Fibroblast of villous mesenchyme (primary cell): Measurements from ENCODE around the gene CSMD2. TPM values are rescaled to one million over a fixed set of nuclear protein-coding genes. Genes with fewer than 3 reads are reported as not detected.

Experiments
- DNase-seq: peaks from one replicate; pipeline ENCODE4 v3.0.0-alpha.2; 2010; ENCODE audit warnings: low read depth
- H3K4me3 ChIP-seq: 2 replicates; pipeline ENCODE4 v1.5.1; 2011; ENCODE audit warnings: low read depth, mild to moderate bottlenecking, low read length
- total RNA-seq: library from RNA; depleted of rRNA; stranded (reverse); fragments of >200 nt; gene quantifications from 2 replicates; pipeline ENCODE4 v1.2.3, GENCODE V29; 2012
- TF ChIP-seq, protein P1 (sequence below): IDR thresholded peaks from 2 replicates; pipeline ENCODE4 v1.5.1; 2012; ENCODE audit warnings: low read depth, mild to moderate bottlenecking, low read length; ENCODE audit not compliant: insufficient read depth

The CSMD2 gene
- total RNA-seq, 1 donor, result 3.0 TPM

DNA sequence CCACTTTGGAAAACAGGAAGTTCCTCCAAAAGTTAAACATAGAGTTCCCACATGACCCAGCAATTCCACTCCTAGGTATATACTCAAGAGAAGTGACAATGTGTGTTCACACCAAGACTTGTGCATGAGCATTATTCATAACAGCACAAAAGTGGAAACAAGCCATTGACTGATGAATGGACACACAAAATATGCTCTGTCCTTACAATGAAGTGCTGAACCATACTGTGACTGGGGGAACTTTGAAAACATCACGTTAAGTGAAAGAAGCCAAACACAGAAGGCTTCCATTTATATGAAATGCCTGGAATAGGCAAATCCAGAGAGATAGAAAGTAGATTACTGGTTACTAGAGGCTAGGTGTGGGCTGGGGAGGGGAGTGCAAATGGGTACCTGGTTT, 542.3 kb downstream of the CSMD2 start:
- no peak overlapping the region for H3K4me3 ChIP-seq
- TF ChIP-seq, protein P1, sequence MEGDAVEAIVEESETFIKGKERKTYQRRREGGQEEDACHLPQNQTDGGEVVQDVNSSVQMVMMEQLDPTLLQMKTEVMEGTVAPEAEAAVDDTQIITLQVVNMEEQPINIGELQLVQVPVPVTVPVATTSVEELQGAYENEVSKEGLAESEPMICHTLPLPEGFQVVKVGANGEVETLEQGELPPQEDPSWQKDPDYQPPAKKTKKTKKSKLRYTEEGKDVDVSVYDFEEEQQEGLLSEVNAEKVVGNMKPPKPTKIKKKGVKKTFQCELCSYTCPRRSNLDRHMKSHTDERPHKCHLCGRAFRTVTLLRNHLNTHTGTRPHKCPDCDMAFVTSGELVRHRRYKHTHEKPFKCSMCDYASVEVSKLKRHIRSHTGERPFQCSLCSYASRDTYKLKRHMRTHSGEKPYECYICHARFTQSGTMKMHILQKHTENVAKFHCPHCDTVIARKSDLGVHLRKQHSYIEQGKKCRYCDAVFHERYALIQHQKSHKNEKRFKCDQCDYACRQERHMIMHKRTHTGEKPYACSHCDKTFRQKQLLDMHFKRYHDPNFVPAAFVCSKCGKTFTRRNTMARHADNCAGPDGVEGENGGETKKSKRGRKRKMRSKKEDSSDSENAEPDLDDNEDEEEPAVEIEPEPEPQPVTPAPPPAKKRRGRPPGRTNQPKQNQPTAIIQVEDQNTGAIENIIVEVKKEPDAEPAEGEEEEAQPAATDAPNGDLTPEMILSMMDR, result no peak
- DNase-seq, result no peak

DNA sequence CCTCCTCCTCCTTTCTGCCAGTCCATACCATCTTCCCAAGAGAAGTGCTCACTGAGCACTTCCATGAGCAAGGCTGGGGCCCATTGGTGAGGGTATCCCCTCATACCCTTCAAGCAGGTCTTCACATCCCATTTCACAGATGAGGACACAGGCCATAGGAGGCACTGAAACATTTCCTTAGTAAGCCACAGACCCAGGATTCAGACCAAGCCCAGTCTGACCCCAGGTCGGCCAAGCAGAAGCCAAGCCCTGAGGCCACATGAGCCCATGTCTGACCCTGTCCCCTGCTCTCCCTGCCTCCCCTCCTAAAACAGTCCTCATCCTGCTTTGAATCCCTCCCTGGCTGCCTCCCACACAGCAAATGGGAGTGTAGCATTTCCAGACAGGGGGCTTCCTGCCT, 546.4 kb downstream of the CSMD2 start:
- TF ChIP-seq, protein P1, result no peak
- H3K4me3 ChIP-seq, result no peak overlapping the region
- no peak for DNase-seq

DNA sequence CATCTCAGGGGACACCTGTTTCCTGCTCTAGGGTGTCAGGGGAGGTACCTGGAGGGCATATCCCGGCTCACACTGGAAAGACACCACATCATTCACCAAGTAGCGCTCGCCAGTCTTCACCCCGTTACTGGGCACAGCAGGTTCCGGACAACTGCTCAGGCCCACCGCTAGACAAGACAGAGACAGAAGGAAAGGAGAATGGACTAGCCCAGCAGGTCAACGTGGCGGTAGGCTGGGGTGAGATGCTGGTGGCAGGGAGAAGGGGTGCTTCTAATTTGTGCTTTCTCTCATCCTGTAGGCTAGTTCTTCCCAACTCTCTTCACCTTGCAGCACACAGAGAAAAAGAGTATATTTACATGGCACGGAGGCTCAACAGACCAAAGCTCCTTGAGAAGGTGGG, 547.6 kb downstream of the CSMD2 start:
- DNase-seq, result no peak
- no peak overlapping the region for H3K4me3 ChIP-seq
- TF ChIP-seq, protein P1, result no peak

DNA sequence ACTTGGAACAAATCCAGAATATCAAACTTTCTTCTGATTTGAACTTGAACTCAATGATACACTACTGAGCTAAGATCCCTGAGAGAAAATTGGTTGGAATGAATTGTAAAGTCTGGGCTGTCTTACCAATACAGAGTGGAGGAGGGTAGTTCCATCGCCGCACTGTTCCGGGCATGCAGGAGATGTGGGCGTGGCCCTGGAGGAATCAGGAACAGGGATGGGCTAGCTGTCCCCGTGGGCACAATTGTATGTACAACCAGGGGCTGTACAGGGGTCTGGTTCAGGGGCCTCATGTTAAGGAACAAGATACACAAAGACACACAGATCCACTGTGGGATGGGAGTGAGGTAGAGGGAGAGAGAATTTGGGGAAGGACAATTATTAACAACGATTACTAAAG, 548.2 kb downstream of the CSMD2 start:
- TF ChIP-seq, protein P1, result no peak
- H3K4me3 ChIP-seq, result no peak overlapping the region
- no peak for DNase-seq

DNA sequence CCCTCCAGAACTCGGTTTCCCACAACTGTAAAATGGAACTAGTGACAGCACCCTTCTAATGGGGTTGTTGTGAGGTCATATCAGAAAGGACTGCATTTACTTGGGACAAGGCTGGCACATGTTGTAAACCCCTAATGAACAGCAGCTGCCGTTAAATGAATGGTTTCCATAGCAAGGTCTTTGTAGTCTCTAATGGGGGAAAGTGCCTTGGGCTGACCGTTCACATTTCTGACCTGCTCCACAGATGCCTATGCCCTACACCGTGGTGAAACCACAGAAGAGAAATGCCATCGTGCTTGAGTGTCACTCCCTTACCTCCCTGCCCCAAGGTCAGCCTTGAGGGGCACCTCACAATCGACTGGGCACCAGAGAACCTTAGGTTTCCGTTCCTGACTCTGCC, 549.5 kb downstream of the CSMD2 start:
- no peak overlapping the region for H3K4me3 ChIP-seq
- TF ChIP-seq, protein P1, result no peak
- DNase-seq, result no peak

DNA sequence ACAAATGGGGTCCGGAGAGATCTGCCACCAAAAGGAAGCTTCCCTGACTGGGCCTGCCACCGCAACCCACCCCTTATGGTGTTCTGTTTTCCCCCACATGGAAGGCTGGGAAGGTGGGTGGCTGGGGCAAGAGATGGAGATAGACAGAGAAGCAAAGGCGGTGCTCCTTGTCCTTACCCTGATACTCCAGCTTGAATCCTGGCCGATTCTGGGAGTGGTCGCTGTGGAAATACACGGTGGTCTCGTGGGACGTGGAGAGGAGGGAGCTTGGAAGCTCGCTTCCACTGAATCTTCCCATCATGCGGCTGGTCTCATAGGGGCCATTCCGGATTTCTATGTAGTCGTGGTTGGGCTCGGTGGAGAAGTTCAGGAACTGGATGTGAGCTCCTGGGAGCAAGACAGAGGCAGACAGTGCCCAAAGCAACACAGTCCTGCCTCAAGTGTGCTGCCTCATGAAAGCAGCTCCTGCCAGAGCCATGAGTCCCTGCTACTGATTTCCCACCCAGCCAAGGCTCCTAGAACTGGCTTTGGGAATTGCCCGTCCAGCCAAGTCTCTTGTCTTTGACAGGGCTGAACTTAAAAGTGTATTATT, 554.1 kb downstream of the CSMD2 start:
- TF ChIP-seq, protein P1, result no peak
- no peak for DNase-seq

DNA sequence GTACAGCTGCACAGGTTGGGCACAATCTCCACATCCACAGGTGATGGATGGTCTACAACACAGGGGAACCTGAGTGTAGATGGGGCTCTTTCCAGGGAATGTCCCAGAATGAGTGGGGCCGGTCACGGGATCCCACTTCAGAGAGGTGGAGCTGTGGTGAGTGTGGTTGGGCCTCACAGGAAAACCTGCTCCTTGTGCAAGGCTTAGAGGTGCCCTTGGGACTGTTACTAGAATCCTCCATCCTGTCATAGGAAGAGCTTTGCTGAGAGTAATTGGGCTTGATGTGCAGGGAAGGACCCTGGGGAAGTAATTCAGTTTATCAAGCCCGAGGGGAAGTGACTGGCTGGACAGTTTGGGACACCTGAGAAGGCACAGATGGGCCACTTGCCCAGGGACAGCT, 554.6 kb downstream of the CSMD2 start:
- TF ChIP-seq, protein P1, result no peak

More for the DNA sequence above, 554.1 kb downstream of the CSMD2 start:
- no peak overlapping the region for H3K4me3 ChIP-seq

More for the DNA sequence above, 554.6 kb downstream of the CSMD2 start:
- DNase-seq, result no peak
- H3K4me3 ChIP-seq, result no peak overlapping the region
